Mammary epithelial cell (primary cell): ENCODE data around the gene BOD1L2.

ENCODE experiments used
- EZH2 ChIP-seq: IDR thresholded peaks from 2 replicates; pipeline ENCODE4 v1.6.1; 2012; ENCODE audit warnings: low read length, inconsistent platforms, borderline replicate concordance
- TF ChIP-seq, protein P1 (sequence below), 2 donors: IDR thresholded peaks in 1 of 2; conservative IDR thresholded peaks in 1 of 2; 2 replicates each; pipeline ENCODE4 v1.5.1; 2011 to 2012; ENCODE audit warnings: inconsistent platforms in 2 of 2, low read length in 2 of 2, mild to moderate bottlenecking in 2 of 2, control low read depth in 1 of 2, low read depth in 1 of 2; ENCODE audit not compliant: insufficient read depth in 1 of 2; ENCODE audit errors: extremely low read depth in 1 of 2

DNA sequence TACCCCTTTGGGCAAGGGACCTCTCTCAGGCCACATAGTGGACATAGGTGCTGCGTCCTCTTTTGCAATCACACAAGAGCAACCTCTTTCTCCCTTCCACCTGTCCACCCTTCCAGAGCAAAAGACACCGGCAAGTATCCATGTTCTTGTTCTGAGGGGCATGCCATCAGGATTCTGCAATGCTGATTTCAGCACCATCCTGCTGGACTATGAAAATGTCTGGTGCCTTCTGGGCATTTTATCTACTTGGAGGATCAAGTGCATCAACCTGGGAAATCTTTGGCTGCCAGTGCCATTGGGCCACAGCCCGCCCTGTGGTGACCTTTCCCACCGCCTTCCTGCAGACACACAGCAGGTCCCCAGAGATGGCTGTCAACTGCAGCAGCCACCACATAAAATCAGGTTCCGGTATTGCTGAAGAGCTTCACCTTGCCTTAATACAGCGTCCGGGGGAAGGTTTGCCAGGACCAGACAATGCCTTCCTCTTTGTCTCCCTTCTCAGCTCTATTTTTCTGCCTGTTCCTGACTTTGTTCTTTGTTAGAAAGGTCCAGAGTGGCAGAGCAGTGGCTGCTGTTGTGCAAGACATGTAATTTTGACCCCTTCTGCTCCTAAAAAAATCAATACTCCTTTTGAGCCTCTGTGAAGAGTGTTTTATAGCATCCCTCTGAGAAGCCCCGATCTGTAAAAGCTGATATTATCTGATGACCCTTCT is 18.5 kb upstream of the BOD1L2 start:
- TF ChIP-seq, protein P1, sequence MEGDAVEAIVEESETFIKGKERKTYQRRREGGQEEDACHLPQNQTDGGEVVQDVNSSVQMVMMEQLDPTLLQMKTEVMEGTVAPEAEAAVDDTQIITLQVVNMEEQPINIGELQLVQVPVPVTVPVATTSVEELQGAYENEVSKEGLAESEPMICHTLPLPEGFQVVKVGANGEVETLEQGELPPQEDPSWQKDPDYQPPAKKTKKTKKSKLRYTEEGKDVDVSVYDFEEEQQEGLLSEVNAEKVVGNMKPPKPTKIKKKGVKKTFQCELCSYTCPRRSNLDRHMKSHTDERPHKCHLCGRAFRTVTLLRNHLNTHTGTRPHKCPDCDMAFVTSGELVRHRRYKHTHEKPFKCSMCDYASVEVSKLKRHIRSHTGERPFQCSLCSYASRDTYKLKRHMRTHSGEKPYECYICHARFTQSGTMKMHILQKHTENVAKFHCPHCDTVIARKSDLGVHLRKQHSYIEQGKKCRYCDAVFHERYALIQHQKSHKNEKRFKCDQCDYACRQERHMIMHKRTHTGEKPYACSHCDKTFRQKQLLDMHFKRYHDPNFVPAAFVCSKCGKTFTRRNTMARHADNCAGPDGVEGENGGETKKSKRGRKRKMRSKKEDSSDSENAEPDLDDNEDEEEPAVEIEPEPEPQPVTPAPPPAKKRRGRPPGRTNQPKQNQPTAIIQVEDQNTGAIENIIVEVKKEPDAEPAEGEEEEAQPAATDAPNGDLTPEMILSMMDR (conservative IDR thresholded peaks at IDR 0.05 in 1 of 2, IDR thresholded peaks at IDR 0.05 in 1 of 2; ENCODE audit: extremely low read depth in 1 of 2, insufficient read depth in 1 of 2, low read depth in 1 of 2, low read length in 2 of 2): no peak
- no peak for TF ChIP-seq EZH2
